Esophagus mucosa (tissue), 1 donor: ENCODE results near the gene TECTB. TPM values are rescaled to one million over a fixed set of nuclear protein-coding genes. Genes with fewer than 3 reads are reported as not detected.
"Not testable (repeated sequence)": the region's sequence is repeated elsewhere in the genome, so short reads cannot be mapped to it uniquely, and the experiment has no call there.

Experiments
- ATAC-seq: fragments of 200-7000 bp; cut with Tn5 transposase; one replicate; pipeline ENCODE4 v1.9.1; 2020
- total RNA-seq: library from RNA; stranded (reverse); gene quantifications from one replicate; pipeline ENCODE4 v1.2.4, GENCODE V29; 2023
- donor health status: DM: yes; HTN: yes; CAD: no.

Gene TECTB
- not detected for total RNA-seq

GRCh38 chr10:112283100-112283499, at the start of gene TECTB:
Gene TECTB (plus strand): TSS chr10:112283400. CDS start chr10:112283735, 335 bp downstream.
- ATAC-seq = no peak

- ATAC-seq = no peak
Observed at GRCh38 chr10:112235141-112235540, 48.1 kb upstream of the TECTB start.

GRCh38 chr10:112235920-112236319, 47.3 kb upstream of the TECTB start:
- no peak for ATAC-seq

- ATAC-seq = no peak
Observed at GRCh38 chr10:112236486-112236885, 46.7 kb upstream of the TECTB start.

- ATAC-seq = no peak
Observed at GRCh38 chr10:112239347-112239746, 43.9 kb upstream of the TECTB start.

- ATAC-seq = no peak
Observed at GRCh38 chr10:112240441-112240840, 42.8 kb upstream of the TECTB start.

- no peak for ATAC-seq
Observed at GRCh38 chr10:112241651-112242341, 41.4 kb upstream of the TECTB start.

- no peak for ATAC-seq
Observed at GRCh38 chr10:112242769-112243168, 40.4 kb upstream of the TECTB start.

GRCh38 chr10:112243713-112244112, 39.5 kb upstream of the TECTB start:
- ATAC-seq = no peak

- ATAC-seq = no peak
Observed at GRCh38 chr10:112244197-112244596, 39.0 kb upstream of the TECTB start.

GRCh38 chr10:112247791-112248190, 35.4 kb upstream of the TECTB start:
- ATAC-seq = no peak

GRCh38 chr10:112248584-112249295, 34.5 kb upstream of the TECTB start:
- no peak for ATAC-seq

GRCh38 chr10:112249722-112250121, 33.5 kb upstream of the TECTB start:
- no peak for ATAC-seq

GRCh38 chr10:112250555-112250954, 32.6 kb upstream of the TECTB start:
- no peak for ATAC-seq

GRCh38 chr10:112251238-112251637, 32.0 kb upstream of the TECTB start:
- not testable (repeated sequence) for ATAC-seq

GRCh38 chr10:112258407-112258806, 24.8 kb upstream of the TECTB start:
- no peak for ATAC-seq

GRCh38 chr10:112259688-112260087, 23.5 kb upstream of the TECTB start:
- no peak for ATAC-seq

- ATAC-seq = no peak
Observed at GRCh38 chr10:112260831-112261230, 22.4 kb upstream of the TECTB start.

GRCh38 chr10:112261281-112261822, 21.8 kb upstream of the TECTB start:
- no peak for ATAC-seq

- ATAC-seq = no peak
Observed at GRCh38 chr10:112262546-112262945, 20.7 kb upstream of the TECTB start.

GRCh38 chr10:112265745-112266144, 17.5 kb upstream of the TECTB start:
- no peak for ATAC-seq

GRCh38 chr10:112269266-112269665, 13.9 kb upstream of the TECTB start:
- no peak for ATAC-seq

GRCh38 chr10:112271982-112272381, 11.2 kb upstream of the TECTB start:
- no peak for ATAC-seq

GRCh38 chr10:112274831-112275230, 8.4 kb upstream of the TECTB start:
- no peak for ATAC-seq
